Endothelial cell of umbilical vein (primary cell): ENCODE data around the gene ASGR2. TPM values are rescaled to one million over a fixed set of nuclear protein-coding genes. Genes with fewer than 3 reads are reported as not detected.

ENCODE experiments used
- BruUV-seq: library from RNA; stranded (reverse); fragments of 400-500 nt; replicated peaks from 2 replicates; lab custom pipeline; 2021; lab: Mats Ljungman, UMichigan
- CTCF ChIA-PET: fragments of 300-600, 350-600 bp; sonication (Branson Sonifier 250); formaldehyde crosslinking; loops from one replicate; lab custom pipeline; 2021; ENCODE audit warnings: antibody characterized with exemption, inconsistent platforms; lab: Charles Lee
- POLR2A ChIA-PET: fragments of 300-600, 350-600 bp; sonication (Branson Sonifier 250); formaldehyde crosslinking; loops from one replicate; lab custom pipeline; 2021; ENCODE audit warnings: antibody characterized with exemption, inconsistent platforms; lab: Charles Lee
- DNase-seq: peaks from one replicate; pipeline ENCODE4 v3.0.0-alpha.2; 2011; ENCODE audit warnings: low read depth, low spot score
- FAIRE-seq: peaks from 2 replicates; lab custom pipeline; 2011; peaks lifted over from hg19 to GRCh38; lab: Jason Lieb, UNC
- H2AFZ ChIP-seq: 2 replicates; pipeline ENCODE4 v1.6.0; 2012; ENCODE audit warnings: low read depth, low read length, control low read depth, inconsistent platforms
- H3K27ac ChIP-seq: 2 replicates; pipeline ENCODE4 v1.5.1; 2011; ENCODE audit warnings: low read depth, mild to moderate bottlenecking, control low read depth, low read length, moderate library complexity; ENCODE audit not compliant: insufficient read depth
- H3K27me3 ChIP-seq, 2 experiments: 2 replicates each; pipeline versions ENCODE4 v1.6.0 to v1.6.1; 2011; ENCODE audit warnings: low read length in 2 of 2, mixed read lengths in 1 of 2; ENCODE audit not compliant: control insufficient read depth in 2 of 2, insufficient read depth in 2 of 2
- H3K36me3 ChIP-seq, 2 experiments: 2 replicates in 1 of 2; 3 replicates in 1 of 2; pipeline ENCODE4 v1.5.1; 2011; ENCODE audit warnings: low read length in 2 of 2, mild to moderate bottlenecking in 1 of 2, moderate library complexity in 1 of 2; ENCODE audit not compliant: control insufficient read depth in 2 of 2, insufficient read depth in 2 of 2; ENCODE audit errors: extremely low read depth in 1 of 2
- H3K4me1 ChIP-seq: 3 replicates; pipeline ENCODE4 v1.5.1; 2011; ENCODE audit warnings: mild to moderate bottlenecking, low read length; ENCODE audit not compliant: control insufficient read depth, insufficient read depth; ENCODE audit errors: extremely low read depth
- H3K4me2 ChIP-seq: 2 replicates; pipeline ENCODE4 v1.6.1; 2011; ENCODE audit warnings: low read length, control low read depth, mixed read lengths; ENCODE audit not compliant: insufficient read depth
- H3K4me3 ChIP-seq, 3 experiments: fragments of 200-600 bp in 1 of 3; sonication (generic), shearing (Covaris generic) in 1 of 3; replicated peaks in 1 of 3; 2 replicates each; pipeline ENCODE4 v1.5.1; 2011 to 2016; ENCODE audit warnings: control low read depth in 3 of 3, low read length in 3 of 3, mild to moderate bottlenecking in 2 of 3, inconsistent platforms in 1 of 3, low read depth in 1 of 3, moderate library complexity in 1 of 3; ENCODE audit not compliant: insufficient read depth in 1 of 3
- H3K79me2 ChIP-seq: 2 replicates; pipeline ENCODE4 v1.6.0; 2012; ENCODE audit warnings: low read length, inconsistent platforms; ENCODE audit not compliant: control insufficient read depth, insufficient read depth
- H3K9ac ChIP-seq: replicated peaks from 2 replicates; pipeline ENCODE3; 2011; ENCODE audit warnings: low read length, control low read depth; ENCODE audit not compliant: insufficient read depth; ENCODE audit errors: extremely low read depth
- H3K9me1 ChIP-seq: replicated peaks from 3 replicates; pipeline ENCODE4 v1.6.0; 2011; ENCODE audit warnings: mild to moderate bottlenecking, low read length; ENCODE audit not compliant: control insufficient read depth, insufficient read depth; ENCODE audit errors: extremely low read depth
- H3K9me3 ChIP-seq: replicated peaks from 2 replicates; pipeline ENCODE4 v1.5.1; 2012; ENCODE audit warnings: low read length, inconsistent platforms; ENCODE audit not compliant: control insufficient read depth, insufficient read depth
- H4K20me1 ChIP-seq: replicated peaks from 2 replicates; pipeline ENCODE3; 2011; ENCODE audit warnings: mild to moderate bottlenecking, low read length; ENCODE audit not compliant: control insufficient read depth, insufficient read depth; ENCODE audit errors: extremely low read depth
- EZH2 ChIP-seq: IDR thresholded peaks from 2 replicates; pipeline ENCODE4 v1.6.1; 2012; ENCODE audit warnings: borderline replicate concordance, low read depth, mild to moderate bottlenecking, moderate library complexity, low read length, inconsistent platforms; ENCODE audit not compliant: severe bottlenecking
- FOS ChIP-seq: IDR thresholded peaks from 2 replicates; pipeline ENCODE4 v1.6.1; 2011; ENCODE audit warnings: mild to moderate bottlenecking, low read length, moderate library complexity, borderline replicate concordance; ENCODE audit not compliant: insufficient read depth
- GATA2 ChIP-seq: IDR thresholded peaks from 2 replicates; pipeline ENCODE4 v1.7.0; 2011; ENCODE audit warnings: low read depth, mild to moderate bottlenecking, moderate library complexity, mixed read lengths, low read length; ENCODE audit not compliant: insufficient read length, insufficient read depth
- JUN ChIP-seq: IDR thresholded peaks from 2 replicates; pipeline ENCODE4 v1.6.1; 2011; ENCODE audit warnings: borderline replicate concordance, low read depth; ENCODE audit not compliant: insufficient read length, insufficient read depth
- MYC ChIP-seq: IDR thresholded peaks from one replicate; pipeline ENCODE4 v1.6.1; 2011; ENCODE audit warnings: mild to moderate bottlenecking, low read depth, low read length
- POLR2A ChIP-seq: IDR thresholded peaks from 2 replicates; pipeline ENCODE4 v1.6.1; 2012; ENCODE audit warnings: low read depth, mild to moderate bottlenecking, control low read depth, low read length
- POLR2AphosphoS5 ChIP-seq: IDR thresholded peaks from 2 replicates; pipeline ENCODE4 v1.6.1; 2012; ENCODE audit warnings: low read depth, mild to moderate bottlenecking, control low read depth, low read length, moderate library complexity; ENCODE audit not compliant: insufficient read depth
- dilution Hi-C: fragments of 300-500 bp; cut with MboI; formaldehyde crosslinking; loops from one replicate; pipeline ENCODE4 v1.15.0; 2019; ENCODE audit warnings: low sequenced_read_pairs; ENCODE audit not compliant: extremely low pct_ligation_motif_present
- intact Hi-C: fragments of 100-400 bp; cut with micrococcal nuclease; formaldehyde crosslinking; loops from one replicate; pipeline ENCODE4 v1.10.0; 2022
- polyA plus RNA-seq, 4 experiments: library from polyadenylated mRNA; depleted of rRNA in 3 of 4; stranded (reverse) in 3 of 4; unstranded in 1 of 4; fragments of >200 nt; gene quantifications; 2 replicates each; pipeline versions ENCODE4 v1.2.1 to v1.2.3, GENCODE V29; 2011 to 2012; ENCODE audit warnings: missing spikeins in 1 of 4
- total RNA-seq: library from RNA; stranded (reverse); gene quantifications from 2 replicates; pipeline ENCODE4 v1.2.3, GENCODE V29; 2021
- TF ChIP-seq, protein P1 (sequence below), 2 donors: IDR thresholded peaks; 1 replicate in 1 of 2; 2 replicates in 1 of 2; pipeline ENCODE4 v1.5.1; 2011; ENCODE audit warnings: low read length in 2 of 2, mild to moderate bottlenecking in 2 of 2, moderate library complexity in 2 of 2, control low read depth in 1 of 2, inconsistent platforms in 1 of 2, low read depth in 1 of 2; ENCODE audit not compliant: insufficient read depth in 1 of 2; ENCODE audit errors: extremely low read depth in 1 of 2
- TF ChIP-seq, protein P2 (sequence below): IDR thresholded peaks from 2 replicates; pipeline ENCODE4 v1.6.1; 2011; ENCODE audit not compliant: insufficient read depth, insufficient read length

ASGR2 gene
- total and polyA plus RNA-seq, 2 donors (not counting 3 experiments of a cell fraction or from before 2014, with no cell fraction given), result not detected

DNA sequence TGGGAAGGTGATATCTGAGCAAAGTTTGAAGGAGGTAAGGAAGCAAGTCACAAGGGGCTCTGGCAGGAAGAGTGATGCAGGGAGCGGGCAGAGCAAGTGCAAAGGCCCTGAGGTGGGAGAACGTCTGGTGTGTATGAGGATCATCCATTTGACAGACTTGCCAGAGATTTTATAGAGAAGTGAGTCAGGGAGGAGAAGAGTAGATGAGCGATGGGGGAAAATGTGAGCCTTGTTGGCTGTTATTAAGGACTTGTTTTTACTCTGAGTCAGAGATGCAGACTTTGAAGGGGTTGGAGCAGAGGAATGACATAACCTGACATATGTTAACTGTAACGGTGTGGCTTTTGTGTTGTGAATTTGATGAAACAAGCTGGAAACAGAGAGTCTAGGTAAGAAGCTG, 31.0 kb downstream of the ASGR2 start:
- peaks cover 5% of the 10 kb centered on the region for H3K4me1 ChIP-seq
- H3K27ac ChIP-seq, result no peak overlapping the region
- H2AFZ ChIP-seq, result no peak overlapping the region
- H3K4me2 ChIP-seq, result no peak overlapping the region
- no peaks in the 10 kb centered on the region for H3K36me3 ChIP-seq
- dilution Hi-C loops, result no loop called here
- intact Hi-C loops, result no loop called here
- DNase-seq (peak; percentile 59), FAIRE-seq (no peak)
- H3K9me1 ChIP-seq, result no peaks in the 10 kb centered on the region
- no peaks in the 10 kb centered on the region for H3K79me2 ChIP-seq
- no peaks in the 10 kb centered on the region for H4K20me1 ChIP-seq
- no peaks in the 10 kb centered on the region for H3K27me3 ChIP-seq
- TF ChIP-seq FOS (no peak), POLR2AphosphoS5 (no peak), POLR2A (no peak), JUN (no peak), GATA2 (no peak), MYC (no peak), EZH2 (no peak)
- TF ChIP-seq, protein P1, sequence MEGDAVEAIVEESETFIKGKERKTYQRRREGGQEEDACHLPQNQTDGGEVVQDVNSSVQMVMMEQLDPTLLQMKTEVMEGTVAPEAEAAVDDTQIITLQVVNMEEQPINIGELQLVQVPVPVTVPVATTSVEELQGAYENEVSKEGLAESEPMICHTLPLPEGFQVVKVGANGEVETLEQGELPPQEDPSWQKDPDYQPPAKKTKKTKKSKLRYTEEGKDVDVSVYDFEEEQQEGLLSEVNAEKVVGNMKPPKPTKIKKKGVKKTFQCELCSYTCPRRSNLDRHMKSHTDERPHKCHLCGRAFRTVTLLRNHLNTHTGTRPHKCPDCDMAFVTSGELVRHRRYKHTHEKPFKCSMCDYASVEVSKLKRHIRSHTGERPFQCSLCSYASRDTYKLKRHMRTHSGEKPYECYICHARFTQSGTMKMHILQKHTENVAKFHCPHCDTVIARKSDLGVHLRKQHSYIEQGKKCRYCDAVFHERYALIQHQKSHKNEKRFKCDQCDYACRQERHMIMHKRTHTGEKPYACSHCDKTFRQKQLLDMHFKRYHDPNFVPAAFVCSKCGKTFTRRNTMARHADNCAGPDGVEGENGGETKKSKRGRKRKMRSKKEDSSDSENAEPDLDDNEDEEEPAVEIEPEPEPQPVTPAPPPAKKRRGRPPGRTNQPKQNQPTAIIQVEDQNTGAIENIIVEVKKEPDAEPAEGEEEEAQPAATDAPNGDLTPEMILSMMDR (IDR thresholded peaks at IDR 0.05; ENCODE audit: extremely low read depth in 1 of 2, insufficient read depth in 1 of 2, low read depth in 1 of 2, low read length in 2 of 2), result no peak
- TF ChIP-seq, protein P2, sequence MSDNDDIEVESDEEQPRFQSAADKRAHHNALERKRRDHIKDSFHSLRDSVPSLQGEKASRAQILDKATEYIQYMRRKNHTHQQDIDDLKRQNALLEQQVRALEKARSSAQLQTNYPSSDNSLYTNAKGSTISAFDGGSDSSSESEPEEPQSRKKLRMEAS, result no peak
- POLR2A ChIA-PET, result no interaction called here
- BruUV-seq, result no TSS peak
- no peak overlapping the region for H3K4me3 ChIP-seq
- CTCF ChIA-PET, result interaction anchor here (1.2 to 1.6 kb wide), 2 partner anchors 10 to 31 kb away, joined by 4 read pairs; no protein-coding TSS in a partner anchor
- H3K9ac ChIP-seq, result no peak overlapping the region
- H3K9me3 ChIP-seq, result no peaks in the 10 kb centered on the region
